GM19372 (cell line): ENCODE data around the gene SLC22A12.
"Not testable (repeated sequence)": the region's sequence is repeated elsewhere in the genome, so short reads cannot be mapped to it uniquely, and the experiment has no call there.

ENCODE experiments used
- ATAC-seq: cut with Tn5 transposase; IDR thresholded peaks from one replicate; pipeline ENCODE4 v1.9.1; 2021; ENCODE audit warnings: mild to moderate bottlenecking, low read depth, moderate library complexity; ENCODE audit not compliant: unreplicated experiment

Gene SLC22A12

DNA sequence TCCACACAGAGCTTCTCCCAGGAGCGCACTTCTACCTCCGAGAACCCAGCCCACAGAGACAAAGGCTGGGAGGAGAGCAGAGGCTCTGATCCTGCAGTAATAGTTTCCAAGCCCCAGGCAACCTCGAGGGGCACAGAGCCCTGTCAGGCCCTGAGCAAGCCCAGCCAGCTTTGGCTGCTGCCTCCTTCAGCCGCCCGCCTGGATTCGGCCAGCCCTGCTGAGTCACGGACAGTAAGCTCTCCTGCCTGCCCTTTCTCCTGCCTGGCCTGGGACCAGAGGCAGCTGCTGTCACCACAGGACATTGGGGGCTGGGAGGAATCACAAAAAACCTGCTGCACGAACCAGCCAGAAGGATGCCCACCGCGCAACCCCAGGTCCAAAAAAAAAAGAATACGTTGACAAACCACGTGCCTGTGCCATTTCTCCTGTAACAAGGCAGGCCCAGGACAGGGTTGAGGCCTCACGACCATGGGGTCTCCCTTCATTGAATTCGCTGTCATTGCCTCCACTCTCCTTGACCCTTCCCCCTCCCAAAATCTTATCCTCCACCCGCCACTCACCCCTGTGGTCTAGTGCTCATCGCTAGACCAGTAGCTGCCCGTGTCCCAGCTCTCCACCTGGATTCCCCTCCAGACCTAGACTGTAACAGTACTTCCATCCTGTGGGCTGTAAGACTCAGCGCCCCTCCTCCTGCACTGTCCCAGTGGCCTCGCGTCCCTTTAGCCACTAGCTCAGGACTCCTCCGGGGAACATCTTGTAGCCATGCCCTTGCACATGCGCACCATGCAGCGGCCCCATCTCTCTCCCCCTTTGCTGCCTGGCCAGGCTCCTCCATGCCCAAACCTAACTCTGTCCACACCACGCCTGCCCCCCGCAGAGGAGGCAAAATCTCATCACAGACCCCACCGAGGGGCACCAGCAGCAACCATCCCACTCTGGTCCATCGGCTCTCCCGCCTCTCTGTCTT is 7.4 kb upstream of the SLC22A12 start:
- no peak for ATAC-seq

DNA sequence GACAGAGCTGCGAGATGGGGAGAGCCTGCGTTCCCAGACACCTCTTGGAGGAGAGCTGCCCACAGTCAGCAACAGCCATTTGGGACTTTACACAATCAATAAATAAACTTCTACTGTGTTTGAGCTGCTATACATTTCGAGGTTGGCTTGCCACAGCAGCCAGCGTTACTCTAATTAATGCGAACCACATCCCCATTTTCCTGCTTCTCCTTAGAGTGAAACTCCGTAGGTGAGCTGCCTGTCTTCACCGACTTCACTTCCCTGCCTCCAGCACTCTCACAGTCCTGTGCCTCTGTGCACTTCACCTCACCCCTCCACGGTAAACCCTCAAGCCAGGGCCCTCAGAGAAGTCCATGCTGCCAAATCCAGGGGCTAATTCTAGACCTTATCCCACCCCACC is 5.9 kb upstream of the SLC22A12 start:
- ATAC-seq = no peak

DNA sequence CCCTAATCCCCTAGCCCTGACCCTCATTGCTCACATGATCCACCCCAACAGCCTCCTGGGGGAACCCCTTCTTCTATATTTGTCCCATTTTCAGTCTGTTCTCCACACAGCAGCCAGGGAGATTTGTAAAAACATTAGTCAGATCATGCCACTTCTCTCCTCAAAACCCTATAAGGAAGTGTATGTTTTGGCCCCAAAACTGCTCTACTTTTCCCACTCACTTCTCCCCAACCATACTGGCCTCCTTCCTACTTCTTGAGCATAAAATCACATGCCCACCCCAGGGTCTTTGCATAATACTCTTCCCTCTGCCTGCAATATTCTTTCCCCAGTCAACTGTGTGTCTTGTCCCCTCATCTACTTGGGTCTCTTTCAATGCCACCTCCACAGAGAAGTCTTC is 4.7 kb upstream of the SLC22A12 start:
- ATAC-seq = no peak

DNA sequence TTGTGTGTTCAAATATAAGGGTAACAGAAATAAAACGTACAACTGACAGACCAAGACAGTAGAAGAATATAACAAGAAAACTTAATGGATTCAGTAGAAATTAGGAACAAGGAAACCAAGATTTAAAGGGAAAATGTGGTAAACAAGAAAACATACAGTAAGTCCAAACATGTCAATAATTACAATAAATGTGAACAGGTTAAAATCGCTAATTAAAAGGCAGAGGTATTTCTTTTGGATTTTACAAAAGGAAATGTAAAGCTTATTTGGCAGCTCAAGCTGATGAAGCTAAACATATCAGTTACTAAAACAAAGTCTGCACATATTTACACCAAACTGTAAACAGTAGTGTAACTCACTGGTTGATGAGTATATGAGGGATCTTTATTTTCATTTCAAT is 2.3 kb upstream of the SLC22A12 start:
- ATAC-seq = no peak

DNA sequence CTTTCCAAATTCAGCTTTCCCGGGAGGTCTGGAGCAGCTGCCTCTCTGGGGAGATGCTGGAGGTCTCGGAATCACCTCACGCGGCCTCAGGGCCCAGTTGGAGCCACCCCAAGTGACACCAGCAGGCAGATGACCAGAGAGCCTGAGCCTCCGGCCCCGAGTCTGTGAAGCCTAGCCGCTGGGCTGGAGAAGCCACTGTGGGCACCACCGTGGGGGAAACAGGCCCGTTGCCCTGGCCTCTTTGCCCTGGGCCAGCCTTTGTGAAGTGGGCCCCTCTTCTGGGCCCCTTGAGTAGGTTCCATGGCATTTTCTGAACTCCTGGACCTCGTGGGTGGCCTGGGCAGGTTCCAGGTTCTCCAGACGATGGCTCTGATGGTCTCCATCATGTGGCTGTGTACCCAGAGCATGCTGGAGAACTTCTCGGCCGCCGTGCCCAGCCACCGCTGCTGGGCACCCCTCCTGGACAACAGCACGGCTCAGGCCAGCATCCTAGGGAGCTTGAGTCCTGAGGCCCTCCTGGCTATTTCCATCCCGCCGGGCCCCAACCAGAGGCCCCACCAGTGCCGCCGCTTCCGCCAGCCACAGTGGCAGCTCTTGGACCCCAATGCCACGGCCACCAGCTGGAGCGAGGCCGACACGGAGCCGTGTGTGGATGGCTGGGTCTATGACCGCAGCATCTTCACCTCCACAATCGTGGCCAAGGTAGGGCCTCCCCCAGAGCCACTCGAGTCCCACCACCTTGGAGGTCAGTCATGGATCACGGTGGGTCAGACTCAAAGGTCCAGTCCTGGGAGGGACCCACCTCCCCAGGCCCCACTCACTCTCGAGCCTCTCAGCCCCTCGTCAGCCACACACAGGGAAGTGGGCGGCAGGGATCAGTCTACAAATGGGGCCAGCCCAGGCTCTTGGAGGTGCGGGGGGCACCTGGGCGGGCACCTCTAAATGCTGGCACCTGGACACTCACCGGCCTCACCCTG is 525 bp downstream of the SLC22A12 start:
- ATAC-seq = no peak

DNA sequence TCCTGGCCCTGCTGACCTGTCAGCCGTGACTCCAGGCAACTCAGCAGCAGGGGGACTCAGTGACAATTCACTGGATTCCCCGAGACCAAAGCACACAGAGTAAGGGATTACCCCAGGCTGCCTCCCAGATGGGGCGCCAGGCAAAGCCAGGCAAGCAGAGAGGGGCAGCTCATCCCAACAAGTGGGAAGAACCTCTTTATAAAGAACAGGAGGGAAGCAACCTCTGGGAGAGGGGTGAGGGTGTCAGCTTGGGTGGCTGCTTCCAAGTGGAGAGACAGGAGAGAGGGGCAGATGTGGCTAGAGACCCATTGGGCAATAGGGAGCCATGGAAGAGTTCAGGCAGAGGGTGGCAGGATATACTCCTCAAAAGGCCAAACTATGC is 1.2 kb downstream of the SLC22A12 start:
- ATAC-seq = no peak

DNA sequence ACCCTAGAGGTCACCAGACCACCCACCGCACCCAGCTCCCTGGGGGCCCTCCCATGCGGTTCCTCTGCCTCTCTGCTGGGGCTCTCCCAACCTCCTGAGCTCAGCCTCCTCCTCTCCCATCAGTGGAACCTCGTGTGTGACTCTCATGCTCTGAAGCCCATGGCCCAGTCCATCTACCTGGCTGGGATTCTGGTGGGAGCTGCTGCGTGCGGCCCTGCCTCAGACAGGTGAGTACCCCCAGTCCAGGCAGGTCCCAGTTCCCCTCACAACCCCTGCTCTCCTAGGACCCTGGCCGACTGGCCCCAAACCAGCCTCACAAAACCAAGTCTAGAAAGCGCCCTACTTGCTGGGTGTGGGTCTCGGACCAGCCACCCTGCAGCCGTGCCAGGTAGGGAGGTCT is 1.6 kb downstream of the SLC22A12 start:
- ATAC-seq = no peak

DNA sequence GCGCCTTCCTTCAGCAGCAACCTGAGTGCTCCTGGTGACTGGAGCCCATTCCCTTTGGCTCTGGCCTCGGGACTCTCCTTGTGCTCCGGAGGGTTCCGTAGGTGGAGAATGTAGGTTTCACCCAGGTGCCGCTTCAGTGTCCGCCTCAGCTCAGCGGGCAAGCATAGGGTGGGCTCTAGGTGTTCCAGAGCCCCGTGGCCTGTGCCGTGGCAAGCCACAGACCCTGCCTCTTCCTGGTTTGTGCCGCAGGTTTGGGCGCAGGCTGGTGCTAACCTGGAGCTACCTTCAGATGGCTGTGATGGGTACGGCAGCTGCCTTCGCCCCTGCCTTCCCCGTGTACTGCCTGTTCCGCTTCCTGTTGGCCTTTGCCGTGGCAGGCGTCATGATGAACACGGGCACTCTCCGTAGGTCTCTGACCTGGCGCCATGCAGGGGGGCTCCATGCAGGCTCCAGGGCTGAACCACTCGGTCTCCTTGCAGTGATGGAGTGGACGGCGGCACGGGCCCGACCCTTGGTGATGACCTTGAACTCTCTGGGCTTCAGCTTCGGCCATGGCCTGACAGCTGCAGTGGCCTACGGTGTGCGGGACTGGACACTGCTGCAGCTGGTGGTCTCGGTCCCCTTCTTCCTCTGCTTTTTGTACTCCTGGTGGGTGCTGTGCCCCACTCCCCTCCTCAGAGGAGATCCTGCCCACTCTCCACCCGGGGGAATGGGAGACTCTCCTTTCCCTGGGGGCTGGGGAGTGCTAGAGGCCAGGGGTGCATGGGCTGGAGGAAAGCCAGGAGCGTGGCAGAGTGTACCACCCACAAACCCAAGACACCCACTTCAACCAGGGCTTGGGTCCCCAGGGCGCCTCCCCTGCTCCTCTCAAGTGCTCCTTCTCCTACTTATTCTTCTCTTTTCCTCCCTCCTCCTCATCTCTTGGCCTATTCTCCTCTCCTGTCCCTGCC is 2.4 kb downstream of the SLC22A12 start:
- no peak for ATAC-seq

DNA sequence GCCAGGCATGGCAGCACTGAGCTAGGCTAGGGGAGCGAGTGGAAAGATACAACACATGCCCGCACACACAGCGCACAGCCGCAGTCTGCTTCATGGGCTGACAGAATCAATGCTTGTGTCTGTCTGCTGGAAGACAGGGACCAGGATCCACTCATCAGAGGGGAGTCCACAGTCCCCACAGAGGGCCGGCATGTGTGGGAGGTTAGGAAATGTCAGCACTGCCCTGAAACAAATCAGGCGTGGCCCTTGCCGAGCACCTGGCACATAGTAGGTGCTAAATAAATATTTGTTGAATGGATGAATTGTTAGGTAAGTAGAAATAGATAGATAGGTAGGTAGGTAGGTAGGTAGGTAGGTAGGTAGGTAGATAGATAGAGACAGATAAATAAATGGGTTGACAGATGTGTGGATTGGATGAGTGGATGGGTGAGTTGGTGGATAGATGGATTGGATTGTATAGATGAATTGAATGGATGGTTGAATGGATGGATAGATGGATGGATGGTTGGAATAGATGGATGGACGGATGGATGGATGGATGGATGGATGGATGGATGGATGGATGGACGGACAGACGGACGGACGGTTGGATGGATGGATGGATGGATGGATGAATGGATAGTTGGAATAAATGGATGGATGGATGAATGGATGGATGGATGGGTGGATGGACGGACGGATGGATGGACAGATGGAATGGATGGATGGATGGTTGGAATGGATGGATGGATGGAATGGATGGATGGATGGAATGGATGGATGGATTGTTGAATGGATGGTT is 3.3 kb downstream of the SLC22A12 start:
- no peak for ATAC-seq

DNA sequence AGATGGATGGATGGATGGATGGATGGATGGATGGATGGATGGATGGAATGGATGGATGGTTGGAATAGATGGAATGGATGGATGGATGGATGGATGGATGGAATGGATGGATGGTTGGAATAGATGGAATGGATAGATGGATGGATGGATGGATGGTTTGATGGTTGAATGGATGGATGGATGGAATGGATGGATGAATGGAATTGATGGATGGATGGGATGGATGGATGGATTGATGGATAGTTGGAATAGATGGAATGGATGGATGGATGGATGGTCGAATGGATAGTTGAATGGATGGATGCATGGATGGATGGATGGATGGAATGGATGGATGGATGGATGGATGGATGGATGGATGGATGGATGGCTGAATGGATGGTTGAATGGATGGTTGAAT is 4.9 kb downstream of the SLC22A12 start:
- not testable (repeated sequence) for ATAC-seq

DNA sequence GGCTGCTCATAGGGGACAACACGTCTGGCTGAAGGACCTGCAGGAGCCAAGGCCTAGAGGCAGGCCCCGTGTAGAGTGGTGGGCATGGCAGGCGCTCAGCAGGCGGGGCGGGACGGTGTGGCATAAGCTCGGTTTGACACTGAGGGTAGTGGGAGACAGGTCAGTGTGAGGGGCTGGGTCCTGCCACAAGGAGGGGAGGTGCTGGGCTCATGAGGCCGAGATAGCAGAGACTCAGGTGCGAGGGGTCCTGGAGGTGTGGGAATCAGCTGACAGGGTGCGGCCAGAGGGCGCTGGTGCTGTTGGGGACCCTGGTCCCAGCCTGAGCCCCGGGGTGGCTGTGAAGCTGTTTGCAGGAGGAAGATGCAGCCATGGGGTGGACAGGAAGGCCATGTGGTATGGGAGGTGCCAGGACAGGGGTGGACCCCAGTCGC is 6.7 kb downstream of the SLC22A12 start:
- ATAC-seq = no peak

DNA sequence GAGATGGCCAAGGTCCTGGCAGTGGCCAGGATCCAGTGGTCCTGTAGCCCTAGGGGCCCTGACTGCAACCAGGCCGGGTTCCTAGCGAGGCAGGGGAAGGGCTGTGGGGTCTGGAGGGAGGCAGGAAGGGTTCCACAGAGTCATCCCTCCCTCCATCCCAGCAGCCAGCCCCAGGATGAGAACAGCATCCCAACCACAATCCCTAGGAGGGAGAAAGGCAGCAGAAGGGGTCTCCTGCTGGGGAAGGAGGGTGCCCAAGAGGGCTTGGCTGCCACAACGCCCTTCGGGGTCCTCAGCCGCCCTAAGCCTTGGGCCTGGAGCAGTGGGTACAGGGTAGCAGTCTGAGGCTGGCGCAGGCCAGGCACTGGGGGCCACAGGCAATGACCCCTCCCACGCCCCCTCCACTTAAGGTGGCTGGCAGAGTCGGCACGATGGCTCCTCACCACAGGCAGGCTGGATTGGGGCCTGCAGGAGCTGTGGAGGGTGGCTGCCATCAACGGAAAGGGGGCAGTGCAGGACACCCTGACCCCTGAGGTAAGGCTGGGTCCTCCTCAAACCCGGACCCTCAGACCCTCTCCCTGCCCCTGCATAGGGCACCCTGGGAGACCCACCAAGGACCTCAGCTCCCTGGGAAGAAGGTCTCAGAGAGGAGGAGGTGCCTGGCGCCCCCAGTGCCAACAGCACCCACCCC is 7.2 kb downstream of the SLC22A12 start:
- ATAC-seq = no peak

DNA sequence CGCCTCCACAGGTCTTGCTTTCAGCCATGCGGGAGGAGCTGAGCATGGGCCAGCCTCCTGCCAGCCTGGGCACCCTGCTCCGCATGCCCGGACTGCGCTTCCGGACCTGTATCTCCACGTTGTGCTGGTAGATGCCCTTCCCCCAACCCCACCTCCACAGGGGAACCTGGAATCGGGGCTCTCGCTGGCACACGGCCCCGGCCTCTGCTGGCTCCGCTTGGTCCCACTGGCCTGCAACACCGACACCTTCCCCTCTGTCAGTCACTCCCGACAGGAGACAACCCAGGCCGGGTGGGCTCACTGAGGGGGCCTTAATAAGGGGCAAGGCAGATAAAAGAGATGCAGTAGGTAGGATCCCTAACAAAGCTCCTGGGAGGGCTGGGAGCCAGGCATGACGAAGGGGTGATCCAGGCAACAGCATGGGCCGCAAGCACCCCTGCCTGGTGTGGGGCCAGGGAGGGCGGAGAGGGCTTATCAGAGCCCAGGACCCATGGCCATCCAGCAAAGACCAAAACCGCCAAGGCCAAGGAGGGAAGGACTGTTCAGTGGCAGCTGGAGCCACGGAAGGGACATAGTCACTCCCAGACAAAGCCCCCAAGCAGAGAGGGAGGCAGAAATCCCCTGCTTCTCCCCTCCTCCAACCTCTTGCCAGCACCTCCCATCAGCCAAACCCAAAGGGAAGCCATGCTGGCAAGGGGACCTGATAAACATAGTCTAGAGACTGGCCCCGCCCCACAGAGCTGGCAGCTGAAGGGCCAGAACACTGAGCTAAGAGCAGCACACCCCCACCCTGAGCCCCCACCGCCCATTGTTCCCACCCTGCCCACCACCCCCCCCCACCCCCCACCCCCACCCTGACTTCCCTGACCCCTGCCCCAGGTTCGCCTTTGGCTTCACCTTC is 8.0 kb downstream of the SLC22A12 start:
- no peak for ATAC-seq

DNA sequence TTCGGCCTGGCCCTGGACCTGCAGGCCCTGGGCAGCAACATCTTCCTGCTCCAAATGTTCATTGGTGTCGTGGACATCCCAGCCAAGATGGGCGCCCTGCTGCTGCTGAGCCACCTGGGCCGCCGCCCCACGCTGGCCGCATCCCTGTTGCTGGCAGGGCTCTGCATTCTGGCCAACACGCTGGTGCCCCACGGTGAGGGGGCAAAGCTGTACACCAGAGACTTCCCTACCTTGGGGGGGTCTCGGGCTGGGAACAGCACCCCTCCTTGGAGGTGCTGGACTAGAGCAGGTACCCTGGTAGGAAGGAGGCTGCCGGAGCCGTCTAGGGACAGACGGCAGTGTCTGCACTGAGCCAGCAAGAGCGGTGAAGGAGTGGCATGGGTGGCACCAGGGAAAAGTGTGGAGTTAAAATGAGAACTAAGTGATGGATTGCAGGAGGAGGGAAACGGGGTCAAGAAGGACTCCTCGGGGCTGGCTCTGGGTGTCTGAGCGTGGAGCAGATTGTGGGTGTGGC is 8.7 kb downstream of the SLC22A12 start:
- no peak for ATAC-seq

DNA sequence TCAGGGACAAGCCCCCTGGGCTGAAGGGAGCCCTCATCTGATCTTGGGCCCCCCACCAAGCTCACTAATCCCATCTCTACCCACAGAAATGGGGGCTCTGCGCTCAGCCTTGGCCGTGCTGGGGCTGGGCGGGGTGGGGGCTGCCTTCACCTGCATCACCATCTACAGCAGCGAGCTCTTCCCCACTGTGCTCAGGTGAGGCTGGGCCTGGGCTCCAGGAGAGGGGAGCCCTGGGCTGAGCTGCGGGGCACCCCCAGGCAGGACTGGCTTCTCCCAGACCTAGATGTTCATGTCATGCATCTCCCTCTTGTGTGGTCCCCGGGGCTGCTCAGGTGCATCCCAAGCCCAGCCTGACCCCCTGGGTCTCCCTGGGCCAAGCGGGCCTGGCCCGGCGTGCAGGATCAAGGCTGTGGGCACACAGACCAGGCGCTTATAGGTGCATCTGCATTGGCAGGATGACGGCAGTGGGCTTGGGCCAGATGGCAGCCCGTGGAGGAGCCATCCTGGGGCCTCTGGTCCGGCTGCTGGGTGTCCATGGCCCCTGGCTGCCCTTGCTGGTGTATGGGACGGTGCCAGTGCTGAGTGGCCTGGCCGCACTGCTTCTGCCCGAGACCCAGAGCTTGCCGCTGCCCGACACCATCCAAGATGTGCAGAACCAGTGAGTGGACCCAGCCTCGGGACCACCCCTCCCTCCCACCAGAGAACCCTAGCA is 9.4 kb downstream of the SLC22A12 start:
- ATAC-seq = no peak

DNA sequence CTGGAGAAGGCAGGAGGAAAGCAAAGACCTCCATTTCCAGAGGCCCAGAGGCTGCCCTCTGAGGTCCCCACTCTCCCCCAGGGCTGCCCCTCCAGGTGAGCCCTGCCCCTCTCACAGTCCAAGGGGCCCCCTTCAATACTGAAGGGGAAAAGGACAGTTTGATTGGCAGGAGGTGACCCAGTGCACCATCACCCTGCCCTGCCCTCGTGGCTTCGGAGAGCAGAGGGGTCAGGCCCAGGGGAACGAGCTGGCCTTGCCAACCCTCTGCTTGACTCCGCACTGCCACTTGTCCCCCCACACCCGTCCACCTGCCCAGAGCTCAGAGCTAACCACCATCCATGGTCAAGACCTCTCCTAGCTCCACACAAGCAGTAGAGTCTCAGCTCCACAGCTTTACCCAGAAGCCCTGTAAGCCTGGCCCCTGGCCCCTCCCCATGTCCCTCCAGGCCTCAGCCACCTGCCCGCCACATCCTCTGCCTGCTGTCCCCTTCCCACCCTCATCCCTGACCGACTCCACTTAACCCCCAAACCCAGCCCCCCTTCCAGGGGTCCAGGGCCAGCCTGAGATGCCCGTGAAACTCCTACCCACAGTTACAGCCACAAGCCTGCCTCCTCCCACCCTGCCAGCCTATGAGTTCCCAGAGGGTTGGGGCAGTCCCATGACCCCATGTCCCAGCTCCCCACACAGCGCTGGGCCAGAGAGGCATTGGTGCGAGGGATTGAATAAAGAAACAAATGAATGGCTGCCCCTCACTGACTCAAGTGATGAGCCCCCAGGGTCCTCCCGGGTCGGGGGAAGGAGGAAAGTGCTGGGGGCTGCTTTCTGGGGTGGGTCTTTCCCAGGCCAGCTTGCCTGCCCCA is 10.8 kb downstream of the SLC22A12 start:
- no peak for ATAC-seq
